Right lung (tissue), 10 donors: ENCODE data around the gene GALR2. TPM values are rescaled to one million over a fixed set of nuclear protein-coding genes. Genes with fewer than 3 reads are reported as not detected.
A peak's percentile ranks its signal among the peaks of the same experiment; 100 is the strongest.
"Not testable (repeated sequence)": the region's sequence is repeated elsewhere in the genome, so short reads cannot be mapped to it uniquely, and the experiment has no call there.

Source experiments
- DNase-seq, 2 donors: peaks; one replicate each; pipeline ENCODE4 v3.0.0-alpha.2; 2013
- long read RNA-seq, 8 donors: transcript quantifications; one replicate each; lab custom pipeline, GENCODE V29; 2026
- polyA plus RNA-seq, 5 donors: library from polyadenylated mRNA; unstranded; fragments of 120-200 nt; gene quantifications; one replicate each; pipeline versions ENCODE4 v1.2.1 to v1.2.3, GENCODE V29; 2013; ENCODE audit warnings: inconsistent platforms in 1 of 5, low replicate concordance in 1 of 5; ENCODE audit not compliant: insufficient read length in 5 of 5, insufficient read depth in 1 of 5

The GALR2 gene, protein sequence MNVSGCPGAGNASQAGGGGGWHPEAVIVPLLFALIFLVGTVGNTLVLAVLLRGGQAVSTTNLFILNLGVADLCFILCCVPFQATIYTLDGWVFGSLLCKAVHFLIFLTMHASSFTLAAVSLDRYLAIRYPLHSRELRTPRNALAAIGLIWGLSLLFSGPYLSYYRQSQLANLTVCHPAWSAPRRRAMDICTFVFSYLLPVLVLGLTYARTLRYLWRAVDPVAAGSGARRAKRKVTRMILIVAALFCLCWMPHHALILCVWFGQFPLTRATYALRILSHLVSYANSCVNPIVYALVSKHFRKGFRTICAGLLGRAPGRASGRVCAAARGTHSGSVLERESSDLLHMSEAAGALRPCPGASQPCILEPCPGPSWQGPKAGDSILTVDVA
- under 1 TPM in 2 of 5 donors, not detected in 3; 0.10 to 0.27 TPM for polyA plus RNA-seq
- long read RNA-seq, donor 1, result 0 reads
- long read RNA-seq, donor 2, result 0 reads
- long read RNA-seq, donor 3, result 0 reads
- long read RNA-seq, donor 4, result 0 reads
- long read RNA-seq, donor 5, result 0 reads
- long read RNA-seq, donor 6, result 0 reads
- long read RNA-seq, donor 7, result 0 reads
- long read RNA-seq, donor 8, result 0 reads

DNA sequence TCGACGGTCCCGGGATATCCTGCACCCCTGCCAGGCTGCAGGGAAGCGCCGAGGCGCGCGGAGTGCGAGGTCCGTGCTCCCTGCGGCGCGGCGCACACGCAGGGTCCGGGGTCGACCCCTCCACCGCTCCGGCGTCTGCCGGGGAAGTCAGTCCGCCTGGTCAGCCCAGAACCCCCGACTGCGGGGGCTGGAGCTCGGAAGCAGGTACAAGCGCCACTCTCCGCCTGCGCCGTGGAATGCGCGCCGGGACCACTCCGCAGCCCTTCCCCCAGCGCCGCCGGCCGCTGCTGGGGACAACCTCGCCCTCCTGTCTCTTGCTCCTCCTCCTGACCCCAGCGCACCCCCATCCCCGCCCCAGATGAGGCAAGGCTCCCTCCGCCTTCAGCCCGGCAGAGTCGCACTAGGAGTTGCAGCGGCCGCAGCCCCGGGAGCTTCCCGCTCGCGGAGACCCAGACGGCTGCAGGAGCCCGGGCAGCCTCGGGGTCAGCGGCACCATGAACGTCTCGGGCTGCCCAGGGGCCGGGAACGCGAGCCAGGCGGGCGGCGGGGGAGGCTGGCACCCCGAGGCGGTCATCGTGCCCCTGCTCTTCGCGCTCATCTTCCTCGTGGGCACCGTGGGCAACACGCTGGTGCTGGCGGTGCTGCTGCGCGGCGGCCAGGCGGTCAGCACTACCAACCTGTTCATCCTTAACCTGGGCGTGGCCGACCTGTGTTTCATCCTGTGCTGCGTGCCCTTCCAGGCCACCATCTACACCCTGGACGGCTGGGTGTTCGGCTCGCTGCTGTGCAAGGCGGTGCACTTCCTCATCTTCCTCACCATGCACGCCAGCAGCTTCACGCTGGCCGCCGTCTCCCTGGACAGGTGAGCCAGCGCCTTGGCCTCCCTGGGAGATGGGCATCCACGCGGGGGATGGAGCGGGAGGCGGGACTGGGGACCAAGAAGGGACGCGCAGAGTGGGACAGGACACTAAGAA, at the start of gene GALR2:
TSS of gene GALR2 (plus strand) at position 392 of the 974 bp plus-strand sequence. CDS start at position 495, 103 bp downstream.
- no peak for DNase-seq

DNA sequence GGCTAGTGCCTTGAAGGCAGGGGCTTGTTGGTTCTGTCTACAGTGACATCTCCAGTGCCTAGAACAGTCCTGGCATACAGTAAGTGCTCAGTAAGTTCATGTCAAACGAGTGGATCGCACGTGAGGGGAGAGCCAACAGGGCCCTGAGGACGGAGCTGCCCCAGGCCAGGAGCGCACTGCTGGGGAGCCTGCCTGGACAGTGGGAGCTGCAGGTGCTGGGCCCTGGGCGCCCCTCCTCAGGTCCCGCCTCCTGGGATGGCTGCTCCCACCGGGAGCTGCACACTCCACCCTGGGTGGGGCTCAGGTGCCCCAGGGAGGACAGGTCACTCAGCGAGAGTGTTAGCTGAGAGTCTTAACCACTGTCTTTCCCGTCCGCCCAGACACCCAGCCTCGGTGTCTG, 49.3 kb upstream of the GALR2 start:
- DNase-seq, result no peak

DNA sequence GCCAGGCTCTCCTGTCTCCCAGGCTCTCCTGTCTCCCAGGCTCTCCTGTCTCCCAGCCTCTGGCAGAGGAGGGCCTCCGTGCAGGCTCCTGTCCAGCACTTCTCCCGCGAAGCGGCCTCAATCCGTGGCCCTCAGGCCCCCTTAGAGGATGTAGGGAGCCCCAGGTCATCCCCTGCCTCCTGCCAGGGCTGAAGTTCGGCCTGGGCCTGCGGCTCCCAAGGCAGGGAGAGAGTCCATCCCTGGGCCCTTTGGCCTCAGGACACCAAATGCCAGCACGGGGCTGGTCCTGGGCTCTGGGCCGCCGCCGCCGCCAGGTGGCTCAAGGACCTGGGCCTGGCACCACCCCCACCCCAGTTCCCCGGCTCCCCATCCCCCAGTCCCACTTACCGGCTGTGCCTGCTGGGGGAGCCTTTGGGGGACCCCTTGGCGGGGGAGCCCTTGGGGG, 47.8 kb upstream of the GALR2 start:
- no peak for DNase-seq

- peak; percentile 43 to 65 for DNase-seq
Observed at GRCh38 chr17:76027159-76027839, 47.3 kb upstream of the GALR2 start, which contains the start of gene EVPL. EVPL (minus strand) TSS chr17:76027306; CDS start chr17:76027198, 108 bp downstream.

GRCh38 chr17:76032073-76032779, 42.4 kb upstream of the GALR2 start:
- DNase-seq, result no peak

DNA sequence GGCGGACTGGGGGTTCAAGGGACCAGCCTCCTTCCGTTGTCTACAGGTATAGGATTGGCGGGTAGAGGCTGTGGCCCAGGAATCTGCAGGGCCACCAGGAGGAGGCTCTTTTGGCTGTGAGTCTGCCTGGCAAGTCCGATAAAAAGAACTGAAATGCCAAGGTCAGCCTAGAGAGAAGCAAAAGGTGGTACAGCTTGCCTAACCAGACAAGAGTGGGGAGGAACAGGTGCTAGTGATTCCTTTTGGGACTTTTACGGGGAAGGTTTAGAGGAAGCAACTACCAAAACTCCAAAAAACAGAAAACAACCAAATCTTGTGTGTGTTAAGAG, 41.8 kb upstream of the GALR2 start:
- DNase-seq, result no peak

DNA sequence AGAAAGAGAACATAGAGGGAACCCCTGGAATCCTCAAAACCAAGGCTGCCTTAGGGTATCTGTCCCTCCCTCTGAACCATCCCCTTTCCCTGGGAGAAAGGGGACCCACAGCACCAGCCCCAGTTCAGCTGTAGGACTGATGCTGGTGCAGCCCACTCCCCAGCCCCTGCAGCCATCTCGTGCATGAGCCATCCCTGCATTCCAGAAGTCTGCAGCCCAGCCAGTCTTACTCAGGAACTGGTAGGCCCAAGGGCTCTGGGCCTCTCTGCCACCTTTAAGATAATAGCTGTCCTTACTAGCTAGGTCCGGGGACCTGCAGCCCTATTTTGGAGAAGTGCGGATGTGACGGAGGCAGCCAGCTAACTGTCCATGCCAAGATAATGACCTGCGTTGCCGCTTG, 41.4 kb upstream of the GALR2 start:
- DNase-seq, result no peak

DNA sequence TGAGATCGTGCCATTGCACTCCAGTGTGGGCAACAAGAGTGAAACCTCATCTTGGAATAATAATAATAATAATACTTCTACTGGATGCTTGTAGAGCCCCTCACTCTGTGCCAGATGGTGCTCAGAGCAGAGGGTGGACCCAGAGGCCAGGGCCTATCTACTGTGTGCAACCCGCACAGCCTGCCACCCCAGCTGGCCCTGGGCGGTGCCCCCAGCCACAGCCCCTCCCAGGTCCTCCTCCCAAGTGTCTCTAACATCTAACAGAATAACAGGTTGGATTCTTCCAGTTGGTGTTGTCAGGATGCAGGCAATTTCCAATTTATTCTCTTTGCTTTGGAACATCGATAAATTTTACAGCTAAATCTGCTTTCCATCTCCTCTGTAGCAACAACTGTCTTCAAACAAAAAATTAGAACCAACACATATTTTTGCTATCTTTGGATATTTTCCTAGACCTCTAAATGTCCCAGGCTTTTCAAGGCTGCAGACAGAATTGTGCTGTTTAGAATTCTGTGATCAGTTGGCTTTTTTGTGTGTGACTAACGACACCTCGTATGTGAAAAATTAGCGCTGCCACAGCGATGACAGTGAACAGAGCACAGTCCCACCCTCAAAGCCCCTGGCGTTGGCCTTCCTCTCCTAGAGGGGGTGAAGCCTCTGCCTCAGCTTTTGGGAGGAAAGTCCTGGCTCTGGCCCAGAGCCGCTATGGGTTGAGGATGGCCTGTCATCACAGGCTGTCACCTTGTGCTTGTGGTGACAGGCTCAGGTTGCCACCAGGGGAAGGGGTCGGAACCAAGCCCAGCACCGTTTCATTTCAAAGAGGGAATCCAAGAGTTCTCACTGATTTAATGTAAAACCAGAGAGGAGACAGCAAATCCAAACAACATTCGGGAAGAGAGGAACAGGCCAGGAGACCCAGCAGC, 39.9 kb upstream of the GALR2 start:
- no peak for DNase-seq

DNA sequence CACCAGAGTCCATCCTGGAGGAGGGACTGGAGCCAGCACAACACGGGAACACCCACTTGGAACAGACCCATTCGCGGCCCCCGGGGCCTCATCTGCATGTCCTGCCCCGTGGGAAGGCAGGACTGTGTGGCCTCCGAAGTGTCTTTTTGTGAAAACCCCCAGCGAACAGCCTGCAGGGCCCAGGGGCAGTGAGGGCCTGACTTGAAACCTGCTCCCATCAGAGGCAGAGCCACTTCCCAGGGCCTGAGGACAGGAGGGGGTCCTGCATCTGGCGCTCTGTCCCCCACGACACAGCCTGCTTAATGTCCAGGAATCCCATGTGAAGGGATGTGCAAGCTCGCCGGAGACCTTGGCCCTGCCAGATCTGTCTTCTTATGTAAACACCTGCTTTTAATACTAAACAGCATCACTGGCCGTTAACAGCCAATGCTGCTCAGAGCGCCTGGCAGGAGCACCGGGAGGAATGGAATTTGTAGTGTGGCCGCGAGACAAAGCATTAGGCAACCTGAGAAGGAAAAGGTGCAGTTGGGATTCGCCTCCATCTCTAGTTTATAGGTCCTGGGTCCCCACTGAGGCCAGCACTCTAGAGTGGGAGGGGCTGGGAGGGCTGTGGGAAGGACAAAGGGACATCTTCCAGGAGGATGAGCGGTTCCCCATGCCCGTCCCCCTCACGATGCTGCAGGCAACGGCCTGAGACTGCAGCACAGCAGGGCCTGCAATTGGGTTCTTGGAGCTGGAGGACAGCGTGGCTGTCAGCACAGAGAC, 37.9 kb upstream of the GALR2 start:
- DNase-seq, result no peak

GRCh38 chr17:76038050-76038449, 36.5 kb upstream of the GALR2 start:
- no peak for DNase-seq

DNA sequence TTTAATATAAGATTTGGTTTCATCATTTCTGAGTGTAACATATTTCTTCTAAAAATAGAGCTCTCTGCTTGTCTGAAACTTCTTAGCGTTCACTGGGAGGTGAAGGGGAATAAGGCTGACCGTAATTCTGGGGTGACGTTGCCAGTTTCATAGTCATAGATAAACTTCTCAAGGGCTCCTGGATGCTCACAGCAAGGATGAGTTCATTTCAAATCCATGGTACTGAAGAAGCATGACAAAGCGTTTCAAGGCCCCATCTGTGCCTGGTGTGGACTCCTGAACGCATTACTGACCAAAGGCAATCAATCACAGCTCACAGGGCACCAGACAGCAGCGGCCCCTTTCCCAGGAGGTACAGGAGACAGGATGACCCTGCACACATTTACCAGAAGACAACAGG, 35.5 kb upstream of the GALR2 start:
- no peak for DNase-seq

DNA sequence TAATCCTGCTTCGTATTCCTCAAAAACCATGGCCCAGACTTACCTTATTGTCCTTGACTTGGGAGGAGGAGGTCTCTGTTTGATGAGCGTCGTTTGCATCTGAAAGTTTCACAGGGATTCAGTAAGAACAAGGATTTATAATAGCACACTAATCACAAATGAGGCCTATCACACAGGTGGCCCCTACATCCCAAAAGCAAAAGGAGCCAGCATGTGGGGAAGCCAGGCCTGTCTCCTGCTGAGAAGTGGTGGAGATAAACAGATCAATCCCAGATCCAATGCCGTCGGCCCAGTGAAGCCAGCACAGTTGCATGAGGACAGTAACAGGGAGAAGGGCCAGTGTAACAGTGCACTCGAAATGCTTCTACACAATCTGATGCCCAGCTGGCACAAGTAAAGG, 34.2 kb upstream of the GALR2 start:
- DNase-seq, result no peak

DNA sequence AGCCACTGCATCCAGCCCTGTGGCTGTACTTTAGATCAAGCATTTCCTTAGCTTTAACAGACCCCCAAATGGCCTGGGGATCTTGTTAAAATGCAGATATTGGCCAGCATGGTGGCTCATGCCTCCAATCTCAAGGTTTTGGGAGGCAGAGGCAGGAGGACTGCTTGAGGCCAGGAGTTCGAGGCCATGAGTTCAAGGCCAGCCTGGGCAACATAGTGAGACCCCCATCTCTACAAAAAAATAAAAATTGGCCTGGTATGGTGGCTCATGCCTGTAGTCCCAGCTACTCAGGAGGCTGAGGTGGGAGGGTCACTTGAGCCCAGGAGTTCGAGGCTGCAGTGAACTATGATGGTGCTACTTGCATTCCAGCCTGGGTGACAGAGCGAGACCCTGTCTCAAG, 31.7 kb upstream of the GALR2 start:
- DNase-seq, result not testable (repeated sequence)

DNA sequence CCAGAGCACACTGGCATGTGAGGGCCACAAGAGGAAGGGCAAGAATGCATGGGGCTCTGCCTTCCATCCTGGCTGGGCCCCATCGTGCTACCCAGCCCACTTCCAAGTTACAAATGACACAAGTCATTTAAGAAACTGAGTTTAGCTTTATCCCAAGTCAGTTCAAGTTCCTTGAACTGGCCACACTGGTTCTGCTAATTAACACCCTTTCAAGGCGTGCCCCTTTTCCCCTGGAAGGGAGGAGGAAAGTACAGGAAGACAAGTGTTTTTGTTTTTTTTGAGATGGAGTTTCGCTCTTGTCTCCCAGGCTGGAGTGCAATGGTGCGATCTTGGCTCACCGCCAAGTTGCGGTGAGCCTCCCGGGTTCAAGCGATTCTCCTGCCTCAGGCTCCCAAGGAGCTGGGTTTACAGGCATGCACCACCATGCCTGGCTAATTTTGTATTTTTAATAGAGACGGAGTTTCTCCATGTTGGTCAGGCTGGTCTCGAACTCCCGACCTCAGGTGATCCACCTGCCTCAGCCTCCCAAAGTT, 30.0 kb upstream of the GALR2 start:
- not testable (repeated sequence) for DNase-seq

- DNase-seq, result no peak
Observed at GRCh38 chr17:76046064-76046463, 28.5 kb upstream of the GALR2 start.

GRCh38 chr17:76048025-76048605, 26.5 kb upstream of the GALR2 start:
- DNase-seq, result no peak

DNA sequence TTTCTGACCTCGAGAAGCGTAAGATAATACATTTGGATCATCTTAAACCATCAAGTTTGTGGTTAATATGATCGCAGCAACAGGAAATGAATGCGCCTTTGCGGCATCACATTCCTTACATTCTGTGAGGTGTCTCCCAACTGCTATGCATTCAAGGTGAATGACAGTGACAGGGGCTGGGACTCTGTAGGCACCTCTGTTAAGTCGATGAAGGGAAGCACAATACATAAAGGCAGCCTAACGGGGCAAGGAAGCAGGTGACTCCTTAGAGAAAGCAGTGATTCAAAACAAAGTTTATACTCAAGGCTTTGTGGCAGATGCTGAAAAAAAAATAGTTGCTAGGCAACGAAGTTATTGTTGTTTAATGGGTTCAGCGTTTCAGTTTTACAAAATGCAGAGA, 25.9 kb upstream of the GALR2 start:
- DNase-seq, result no peak

GRCh38 chr17:76049239-76049638, 25.3 kb upstream of the GALR2 start:
- no peak for DNase-seq
